Mammary epithelial cell (primary cell): ENCODE measurements around the gene FAF1.
"Not testable (repeated sequence)": the region's sequence is repeated elsewhere in the genome, so short reads cannot be mapped to it uniquely, and the experiment has no call there.

ENCODE experiments used
- CTCF ChIP-seq, 2 donors: IDR thresholded peaks in 1 of 2; conservative IDR thresholded peaks in 1 of 2; 2 replicates each; pipeline ENCODE4 v1.5.1; 2011 to 2012; ENCODE audit warnings: inconsistent platforms in 2 of 2, low read length in 2 of 2, mild to moderate bottlenecking in 2 of 2, control low read depth in 1 of 2, low read depth in 1 of 2; ENCODE audit not compliant: insufficient read depth in 1 of 2; ENCODE audit errors: extremely low read depth in 1 of 2
- EZH2 ChIP-seq: IDR thresholded peaks from 2 replicates; pipeline ENCODE4 v1.6.1; 2012; ENCODE audit warnings: low read length, inconsistent platforms, borderline replicate concordance

GRCh38 chr1:50999375-50999774, 39.3 kb upstream of the FAF1 start:
- TF ChIP-seq EZH2; CTCF (conservative IDR thresholded peaks at IDR 0.05 in 1 of 2, IDR thresholded peaks at IDR 0.05 in 1 of 2; ENCODE audit: extremely low read depth in 1 of 2, insufficient read depth in 1 of 2, low read depth in 1 of 2, low read length in 2 of 2): not testable (repeated sequence)
